ENCODE data around the gene GFRAL. TPM values are rescaled to one million over a fixed set of nuclear protein-coding genes. Genes with fewer than 3 reads are reported as not detected.

The GFRAL gene
- total RNA-seq, 1 donor from 2014 or later = not detected

- TF ChIP-seq, protein P1, sequence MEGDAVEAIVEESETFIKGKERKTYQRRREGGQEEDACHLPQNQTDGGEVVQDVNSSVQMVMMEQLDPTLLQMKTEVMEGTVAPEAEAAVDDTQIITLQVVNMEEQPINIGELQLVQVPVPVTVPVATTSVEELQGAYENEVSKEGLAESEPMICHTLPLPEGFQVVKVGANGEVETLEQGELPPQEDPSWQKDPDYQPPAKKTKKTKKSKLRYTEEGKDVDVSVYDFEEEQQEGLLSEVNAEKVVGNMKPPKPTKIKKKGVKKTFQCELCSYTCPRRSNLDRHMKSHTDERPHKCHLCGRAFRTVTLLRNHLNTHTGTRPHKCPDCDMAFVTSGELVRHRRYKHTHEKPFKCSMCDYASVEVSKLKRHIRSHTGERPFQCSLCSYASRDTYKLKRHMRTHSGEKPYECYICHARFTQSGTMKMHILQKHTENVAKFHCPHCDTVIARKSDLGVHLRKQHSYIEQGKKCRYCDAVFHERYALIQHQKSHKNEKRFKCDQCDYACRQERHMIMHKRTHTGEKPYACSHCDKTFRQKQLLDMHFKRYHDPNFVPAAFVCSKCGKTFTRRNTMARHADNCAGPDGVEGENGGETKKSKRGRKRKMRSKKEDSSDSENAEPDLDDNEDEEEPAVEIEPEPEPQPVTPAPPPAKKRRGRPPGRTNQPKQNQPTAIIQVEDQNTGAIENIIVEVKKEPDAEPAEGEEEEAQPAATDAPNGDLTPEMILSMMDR (conservative IDR thresholded peaks at IDR 0.05; ENCODE audit: low read depth, low read length) = no peak
- no peak overlapping the region for H3K4me3 ChIP-seq (ENCODE audit: low read depth, low read length)
- no peak for DNase-seq (ENCODE audit: low read depth)
These were observed 52.6 kb downstream of the GFRAL start for GRCh38 chr6:55379895-55380294.

DNA sequence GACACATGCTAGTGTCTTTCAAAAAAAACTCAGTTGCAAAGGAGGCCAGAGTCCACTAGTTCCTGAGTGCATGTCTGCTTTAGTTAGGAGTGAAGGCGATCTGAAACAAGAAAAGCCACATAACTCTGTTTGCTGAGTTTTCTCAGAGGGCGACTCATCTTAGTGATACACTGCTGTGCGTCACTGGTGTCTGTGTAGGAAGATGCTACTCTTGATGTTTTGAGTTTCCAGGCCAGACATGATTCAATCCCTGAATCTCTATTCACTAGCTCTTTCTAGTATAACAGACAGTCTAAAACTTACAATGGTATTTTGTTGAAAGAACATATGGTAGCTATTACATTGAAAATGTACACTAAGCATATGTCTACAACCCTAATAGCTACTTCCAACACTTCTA is 60.9 kb downstream of the GFRAL start:
- DNase-seq (ENCODE audit: low read depth) = no peak
- TF ChIP-seq, protein P1 (conservative IDR thresholded peaks at IDR 0.05; ENCODE audit: low read depth, low read length) = no peak
- H3K4me3 ChIP-seq (ENCODE audit: low read depth, low read length) = no peak overlapping the region

GRCh38 chr6:55395871-55396270 is 68.6 kb downstream of the GFRAL start:
- no peak overlapping the region for H3K4me3 ChIP-seq (ENCODE audit: low read depth, low read length)
- TF ChIP-seq, protein P1 (conservative IDR thresholded peaks at IDR 0.05; ENCODE audit: low read depth, low read length) = no peak
- no peak for DNase-seq (ENCODE audit: low read depth)

- TF ChIP-seq, protein P1 (conservative IDR thresholded peaks at IDR 0.05; ENCODE audit: low read depth, low read length) = no peak
- H3K4me3 ChIP-seq (ENCODE audit: low read depth, low read length) = no peak overlapping the region
- DNase-seq (ENCODE audit: low read depth) = no peak
These were observed 70.7 kb downstream of the GFRAL start for GRCh38 chr6:55397986-55398385.

GRCh38 chr6:55399351-55399750 is 72.1 kb downstream of the GFRAL start:
- no peak for DNase-seq (ENCODE audit: low read depth)
- H3K4me3 ChIP-seq (ENCODE audit: low read depth, low read length) = no peak overlapping the region
- TF ChIP-seq, protein P1 (conservative IDR thresholded peaks at IDR 0.05; ENCODE audit: low read depth, low read length) = no peak

- no peak for DNase-seq (ENCODE audit: low read depth)
- TF ChIP-seq, protein P1 (conservative IDR thresholded peaks at IDR 0.05; ENCODE audit: low read depth, low read length) = no peak
- no peak overlapping the region for H3K4me3 ChIP-seq (ENCODE audit: low read depth, low read length)
These were observed 78.4 kb downstream of the GFRAL start for GRCh38 chr6:55405474-55406235.

- no peak for DNase-seq (ENCODE audit: low read depth)
- TF ChIP-seq, protein P1 (conservative IDR thresholded peaks at IDR 0.05; ENCODE audit: low read depth, low read length) = no peak
- no peak overlapping the region for H3K4me3 ChIP-seq (ENCODE audit: low read depth, low read length)
These were observed 83.4 kb downstream of the GFRAL start for GRCh38 chr6:55410674-55411073.

Data from epithelial cell of proximal tubule (primary cell).